IMR-90 (cell line): Measurements from ENCODE around the gene SNRNP200.

ENCODE experiments used
- CEBPB ChIP-seq: IDR thresholded peaks from 2 replicates; pipeline ENCODE4 v1.6.1; 2012; ENCODE audit warnings: low read depth, low read length, improper control_type of control experiment
- CHD1 ChIP-seq: IDR thresholded peaks from 2 replicates; pipeline ENCODE4 v1.6.1; 2012; ENCODE audit warnings: low read depth, low read length, improper control_type of control experiment
- CTCF ChIP-seq: conservative IDR thresholded peaks from 2 replicates; pipeline ENCODE4 v1.5.1; 2012; ENCODE audit warnings: mild to moderate bottlenecking, low read depth, low read length, improper control_type of control experiment
- POLR2A ChIP-seq: IDR thresholded peaks from 2 replicates; pipeline ENCODE4 v1.6.1; 2012; ENCODE audit warnings: mild to moderate bottlenecking, low read depth, low read length
- RCOR1 ChIP-seq: IDR thresholded peaks from 2 replicates; pipeline ENCODE4 v1.6.1; 2012; ENCODE audit warnings: mild to moderate bottlenecking, low read length, improper control_type of control experiment; ENCODE audit not compliant: insufficient replicate concordance

GRCh38 chr2:96325884-96326255 is 20.5 kb upstream of the SNRNP200 start:
- no peak for TF ChIP-seq CHD1
- no peak for TF ChIP-seq CTCF
- no peak for TF ChIP-seq RCOR1
- no peak for TF ChIP-seq POLR2A
- no peak for TF ChIP-seq CEBPB
